PFSK-1 (cell line): ENCODE data around the gene ZFAND2A.

Source experiments
- POLR2AphosphoS5 ChIP-seq: IDR thresholded peaks from 2 replicates; pipeline ENCODE4 v1.6.1; 2012; ENCODE audit warnings: low read depth, mild to moderate bottlenecking, control low read depth, low read length, moderate library complexity
- REST ChIP-seq, 2 experiments: IDR thresholded peaks; 2 replicates each; pipeline versions ENCODE4 v1.6.1 to v1.8.0; 2011 to 2012; ENCODE audit warnings: low read depth in 2 of 2, low read length in 2 of 2, control low read depth in 1 of 2, inconsistent platforms in 1 of 2, mild to moderate bottlenecking in 1 of 2, moderate library complexity in 1 of 2; ENCODE audit not compliant: insufficient read depth in 1 of 2

- TF ChIP-seq REST (IDR thresholded peaks at IDR 0.05; ENCODE audit: insufficient read depth in 1 of 2, low read depth in 2 of 2, low read length in 2 of 2) (no peak), POLR2AphosphoS5 (no peak)
Observed at GRCh38 chr7:1176891-1177373, 16.9 kb upstream of the ZFAND2A start.
